ENCODE measurements around the gene STOX1.
"Not testable (repeated sequence)": the region's sequence is repeated elsewhere in the genome, so short reads cannot be mapped to it uniquely, and the experiment has no call there.

STOX1 gene

GRCh38 chr10:68877482-68878110 lies 50.3 kb downstream of the STOX1 start:
- FAIRE-seq (no peak), DNase-seq (ENCODE audit: low spot score) (no peak)

DNA sequence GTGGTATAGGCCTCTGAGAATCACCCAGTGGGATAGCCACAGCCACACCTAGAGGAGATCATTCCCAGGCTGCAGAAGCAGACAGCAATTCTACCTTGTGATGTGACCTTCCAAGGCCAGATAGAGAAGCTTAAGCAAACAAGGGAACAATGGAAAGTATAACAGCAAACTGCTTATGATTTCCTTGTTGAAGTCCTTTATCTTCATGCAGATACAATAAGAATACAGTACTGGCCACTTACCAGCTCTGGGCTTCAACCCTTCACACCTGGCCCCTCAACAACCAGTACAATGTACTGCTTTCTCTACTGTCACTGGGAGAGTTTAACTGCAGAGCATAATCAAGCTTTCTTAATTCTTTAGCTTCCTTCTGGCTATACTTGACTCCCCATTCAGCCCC lies 51.2 kb downstream of the STOX1 start:
- no peak for FAIRE-seq
- no peak for DNase-seq (ENCODE audit: low spot score)

DNA sequence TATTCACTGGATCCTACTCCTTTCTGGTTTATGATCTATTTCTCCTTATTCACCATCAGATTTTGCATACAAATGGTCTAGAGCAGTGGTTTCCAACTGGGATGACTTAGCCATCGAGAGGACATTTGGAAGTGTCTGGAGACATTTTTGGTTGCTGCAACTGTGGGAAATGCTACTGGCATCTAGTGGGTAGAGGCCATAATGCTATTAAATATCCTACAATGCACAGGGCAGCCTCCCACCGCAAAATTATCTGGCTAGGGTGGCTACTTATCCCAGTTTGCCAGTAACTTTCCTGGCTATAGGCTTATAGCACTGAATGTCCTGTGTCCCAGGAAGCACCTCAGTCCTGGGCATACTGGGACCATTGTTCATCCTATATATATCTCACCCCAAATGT lies 52.3 kb downstream of the STOX1 start:
- DNase-seq (ENCODE audit: low spot score) (no peak), FAIRE-seq (peak; percentile 81)

DNA sequence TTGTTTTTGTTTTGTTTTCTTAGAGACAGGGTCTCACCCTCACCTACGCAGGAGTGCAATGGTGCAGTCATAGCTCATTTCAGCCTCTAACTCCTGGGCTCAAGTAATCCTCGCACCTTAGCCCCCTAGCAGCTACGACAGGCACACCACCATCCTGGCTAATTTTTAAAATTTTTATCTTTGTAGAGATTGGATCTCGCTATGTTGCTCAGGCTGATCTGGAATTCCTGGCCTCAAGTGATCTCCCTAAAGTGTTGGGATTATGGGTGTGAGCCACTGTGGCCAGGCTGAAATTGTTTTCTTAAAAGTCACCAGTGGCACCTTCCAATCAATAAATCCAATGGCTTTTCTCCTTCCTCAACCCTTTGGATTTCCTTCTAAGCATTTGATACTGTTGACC lies 52.9 kb downstream of the STOX1 start:
- no peak for DNase-seq (ENCODE audit: low spot score)
- FAIRE-seq = no peak

- DNase-seq (ENCODE audit: low spot score) (no peak), FAIRE-seq (no peak)
Measured at GRCh38 chr10:68895041-68895440, 67.7 kb downstream of the STOX1 start.

DNA sequence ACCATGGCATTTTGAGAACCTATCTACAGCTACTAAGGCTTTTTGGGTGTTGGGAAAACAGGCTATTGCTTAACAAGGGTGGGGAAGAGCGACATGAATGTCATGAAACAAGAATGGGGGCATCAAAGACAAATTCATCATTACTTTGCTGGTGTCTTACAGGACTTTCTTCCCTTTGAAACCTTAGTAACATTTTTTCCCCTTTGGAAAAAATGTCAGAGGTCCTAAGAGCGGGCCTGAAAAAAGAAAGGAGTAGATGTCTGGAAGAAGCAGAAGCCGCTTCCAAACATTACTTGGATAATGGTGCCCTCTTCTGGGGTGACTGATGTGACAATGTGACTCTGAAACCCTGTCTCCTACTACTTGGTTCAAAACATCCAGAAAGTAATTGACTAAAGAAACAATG lies 70.0 kb downstream of the STOX1 start:
- DNase-seq (ENCODE audit: low spot score) (peak; percentile 66), FAIRE-seq (no peak)

GRCh38 chr10:68899186-68899745 lies 71.9 kb downstream of the STOX1 start:
- no peak for DNase-seq (ENCODE audit: low spot score)
- FAIRE-seq = no peak

DNA sequence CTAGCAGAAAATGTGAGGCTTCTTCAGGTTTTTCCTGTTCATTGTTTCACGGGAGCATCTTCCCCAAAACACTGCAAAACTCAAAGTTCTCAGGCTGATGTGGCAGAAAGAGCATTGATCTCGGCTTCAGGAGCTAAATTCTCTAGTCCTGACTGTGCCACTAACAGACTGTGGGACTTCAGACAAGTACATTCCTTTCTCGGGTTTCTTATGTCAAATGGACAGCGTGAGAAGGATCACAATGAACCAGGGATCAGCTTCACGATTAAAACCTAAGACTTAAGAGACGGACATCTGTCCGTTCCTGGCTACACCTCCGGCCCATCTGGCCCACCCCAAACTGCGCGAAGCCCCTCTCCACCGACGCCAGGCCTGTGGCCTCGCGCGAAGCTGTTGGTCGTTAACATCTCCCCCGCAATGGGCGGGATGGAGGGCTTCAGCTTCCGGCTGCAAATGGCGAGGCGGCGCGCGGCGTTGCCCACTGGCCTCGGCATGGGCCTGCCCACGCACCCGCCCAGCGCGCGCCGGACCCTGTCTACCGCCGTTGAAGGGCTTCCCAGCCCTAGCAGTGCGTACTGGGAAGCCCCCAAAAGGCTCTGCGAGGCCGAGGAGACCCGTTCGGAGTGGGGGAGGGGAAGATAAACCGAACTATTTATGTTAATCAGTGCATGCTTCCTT lies 73.2 kb downstream of the STOX1 start:
- DNase-seq (ENCODE audit: low spot score) (peak; percentile 79), FAIRE-seq (no peak)

GRCh38 chr10:68901105-68901927 lies 74.0 kb downstream of the STOX1 start, which contains the start of gene DDX50:
Gene DDX50, plus strand, starts transcription at chr10:68901315. Its CDS starts 70 bp downstream, at chr10:68901385.
- DNase-seq (ENCODE audit: low spot score) (peak; percentile 98), FAIRE-seq (peak; percentile 94)

DNA sequence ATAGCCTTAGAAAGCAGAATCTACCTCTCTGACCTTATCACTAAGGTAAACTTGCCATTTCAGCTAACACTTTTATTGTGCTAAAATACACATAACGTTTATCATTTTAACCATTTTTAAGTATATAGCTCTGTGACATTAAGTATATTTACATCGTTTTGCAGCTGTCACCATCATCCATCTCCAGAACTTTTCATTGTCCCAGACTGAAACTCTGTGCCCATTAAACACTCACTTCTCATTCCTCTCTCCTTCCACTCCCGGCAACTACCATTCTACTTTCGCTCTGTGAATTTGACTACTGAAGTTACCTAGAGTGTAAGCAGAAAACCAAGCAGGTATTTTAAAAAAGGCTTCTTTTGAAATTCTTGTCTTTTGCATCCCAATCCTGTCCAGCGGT lies 75.1 kb downstream of the STOX1 start:
- DNase-seq (ENCODE audit: low spot score) = no peak
- no peak for FAIRE-seq

DNA sequence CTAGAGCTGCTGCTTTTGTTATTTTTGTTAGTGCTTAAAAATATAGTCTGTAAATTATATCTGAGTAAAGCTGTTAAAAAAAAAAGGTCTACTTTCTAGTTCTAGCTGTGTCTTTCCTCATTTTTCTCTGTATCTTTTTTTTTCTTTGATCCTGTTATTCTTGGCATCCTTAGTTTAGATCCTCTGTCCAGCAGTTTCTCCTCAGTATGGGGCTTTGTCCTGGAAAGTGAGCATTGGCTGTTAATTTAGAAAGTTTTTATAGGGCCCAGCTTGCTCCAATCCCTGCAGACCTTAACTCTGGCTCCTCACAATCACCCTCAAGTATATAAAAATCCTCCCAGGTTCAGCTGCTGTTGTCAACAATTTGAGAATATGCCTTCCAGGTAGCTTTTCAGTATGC lies 97.3 kb downstream of the STOX1 start:
- DNase-seq (ENCODE audit: low spot score) (no peak), FAIRE-seq (no peak)

DNA sequence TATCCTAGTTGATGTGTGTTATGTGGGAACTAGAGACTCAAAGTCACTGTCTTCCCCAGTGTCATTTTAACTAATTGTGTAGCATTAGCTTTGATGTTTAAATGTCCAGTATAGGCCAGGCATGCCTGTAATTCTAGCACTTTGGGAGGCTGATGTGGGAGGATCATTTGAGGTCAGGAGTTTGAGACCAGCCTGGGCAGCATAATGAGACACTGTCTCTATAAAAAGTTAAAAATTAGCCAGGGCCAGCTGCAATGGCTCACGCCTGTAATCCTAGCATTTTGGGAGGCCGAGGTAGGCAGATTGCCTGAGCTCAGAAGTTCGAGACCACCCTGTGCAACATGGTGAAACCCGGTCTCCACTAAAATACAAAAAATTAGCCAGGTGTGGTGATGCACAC lies 98.2 kb downstream of the STOX1 start:
- FAIRE-seq (no peak), DNase-seq (ENCODE audit: low spot score) (no peak)

DNA sequence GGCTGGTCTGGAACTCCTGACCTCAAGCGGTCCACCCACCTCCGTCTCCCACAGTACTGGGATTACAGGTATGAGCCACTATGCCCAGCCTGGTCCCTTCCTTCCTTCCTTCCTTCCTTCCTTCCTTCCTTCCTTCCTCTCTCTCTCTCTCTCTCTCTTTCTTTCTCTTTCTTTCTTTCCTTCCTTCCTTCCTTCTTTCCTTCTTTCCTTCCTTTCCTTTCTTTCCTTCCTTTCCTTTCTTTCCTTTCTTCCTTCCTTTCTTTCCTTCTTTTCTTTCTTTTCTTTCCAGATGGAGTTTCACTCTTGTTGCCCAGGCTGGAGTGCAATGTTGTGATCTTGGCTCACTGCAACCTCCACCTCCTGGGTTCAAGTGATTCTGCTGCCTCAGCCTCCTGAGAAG lies 101.8 kb downstream of the STOX1 start:
- FAIRE-seq; DNase-seq (ENCODE audit: low spot score): not testable (repeated sequence)

DNA sequence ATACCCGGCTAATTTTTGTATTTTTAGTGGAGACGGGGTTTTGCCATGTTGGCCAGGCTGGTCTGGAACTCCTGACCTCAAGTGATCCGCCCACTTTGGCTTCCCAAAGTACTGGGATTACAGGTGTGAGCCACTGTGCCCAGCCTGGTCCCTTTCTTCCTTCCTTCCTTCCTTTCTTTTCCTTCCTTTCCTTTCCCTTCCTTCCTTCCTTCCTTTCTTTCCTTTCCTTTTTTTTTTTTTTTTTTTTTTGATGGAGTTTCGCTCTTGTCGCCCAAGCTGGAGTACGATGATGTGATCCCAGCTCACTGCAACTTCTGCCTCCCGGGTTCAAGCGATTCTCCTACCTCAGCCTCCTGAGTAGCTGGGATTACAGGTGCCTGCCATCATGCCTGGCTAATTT lies 102.6 kb downstream of the STOX1 start:
- DNase-seq (ENCODE audit: low spot score); FAIRE-seq: not testable (repeated sequence)

- not testable (repeated sequence) for FAIRE-seq; DNase-seq (ENCODE audit: low spot score)
Measured at GRCh38 chr10:68932860-68933259, 105.5 kb downstream of the STOX1 start.

DNA sequence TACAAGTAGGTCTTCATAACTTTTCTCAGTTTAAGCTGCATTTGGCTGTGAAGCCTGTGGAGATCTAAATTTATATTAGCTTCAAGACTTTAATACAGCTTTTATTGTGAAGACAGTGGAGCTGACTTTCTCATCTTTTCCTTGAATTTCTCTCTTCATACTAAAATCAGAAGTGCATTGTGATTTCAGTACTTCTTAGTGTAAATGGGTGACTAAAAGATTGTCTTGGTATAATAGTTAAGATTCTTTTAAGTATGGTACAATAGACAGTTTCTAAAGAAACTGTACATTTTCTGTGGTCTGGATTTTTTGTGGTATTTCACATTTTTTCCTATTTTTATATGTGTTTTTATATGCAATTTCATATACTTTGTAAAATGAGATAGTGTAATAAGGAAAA lies 107.7 kb downstream of the STOX1 start:
- no peak for FAIRE-seq
- no peak for DNase-seq (ENCODE audit: low spot score)

GRCh38 chr10:68938117-68938516 lies 110.8 kb downstream of the STOX1 start:
- no peak for DNase-seq (ENCODE audit: low spot score)
- FAIRE-seq = no peak

GRCh38 chr10:68938884-68939283 lies 111.6 kb downstream of the STOX1 start:
- DNase-seq (ENCODE audit: low spot score) (no peak), FAIRE-seq (no peak)

- FAIRE-seq; DNase-seq (ENCODE audit: low spot score): not testable (repeated sequence)
Measured at GRCh38 chr10:68940917-68941316, 113.6 kb downstream of the STOX1 start.
